H1 (cell line): ENCODE measurements around the gene NMRK1. TPM values are rescaled to one million over a fixed set of nuclear protein-coding genes. Genes with fewer than 3 reads are reported as not detected.

Source experiments
- CTCF ChIA-PET: fragments of 300-600 bp; sonication (Branson Sonifier 250); formaldehyde crosslinking; loops from one replicate; lab custom pipeline; 2021; ENCODE audit not compliant: partially characterized antibody; lab: Charles Lee
- POLR2A ChIA-PET: fragments of 300-600 bp; sonication (Branson Sonifier 250); formaldehyde crosslinking; loops from one replicate; lab custom pipeline; 2021; ENCODE audit warnings: inconsistent platforms; ENCODE audit not compliant: partially characterized antibody; lab: Charles Lee
- DNase-seq, 2 experiments: peaks; one replicate each; pipeline versions ENCODE4 v3.0.0 to v3.0.0-alpha.2; 2010 to 2022; ENCODE audit warnings: low spot score in 2 of 2, low read depth in 1 of 2, mixed read lengths in 1 of 2
- FAIRE-seq: peaks from 2 replicates; lab custom pipeline; 2011; peaks lifted over from hg19 to GRCh38; lab: Jason Lieb, UNC
- H2AFZ ChIP-seq: 2 replicates; pipeline ENCODE4 v1.8.1; 2012; ENCODE audit warnings: low read length, inconsistent platforms
- H2AK5ac ChIP-seq: 2 replicates; pipeline ENCODE4 v1.6.1; 2013; ENCODE audit warnings: low read depth, low read length
- H2BK120ac ChIP-seq: replicated peaks from 2 replicates; pipeline ENCODE3; 2013; ENCODE audit warnings: low read depth, low read length, inconsistent platforms
- H2BK12ac ChIP-seq: 2 replicates; pipeline ENCODE4 v1.6.1; 2013; ENCODE audit warnings: low read depth, low read length
- H2BK15ac ChIP-seq: 2 replicates; pipeline ENCODE4 v1.6.1; 2013; ENCODE audit warnings: low read length
- H2BK20ac ChIP-seq: 2 replicates; pipeline ENCODE4 v1.6.1; 2013; ENCODE audit warnings: low read length
- H2BK5ac ChIP-seq: 2 replicates; pipeline ENCODE4 v1.6.1; 2013; ENCODE audit warnings: low read depth, low read length
- H3K14ac ChIP-seq: 2 replicates; pipeline ENCODE4 v1.6.1; 2013; ENCODE audit warnings: inconsistent platforms; ENCODE audit not compliant: insufficient read length
- H3K18ac ChIP-seq: 2 replicates; pipeline ENCODE4 v1.6.1; 2013; ENCODE audit warnings: low read length; ENCODE audit errors: extremely low read depth
- H3K23ac ChIP-seq: 2 replicates; pipeline ENCODE4 v1.6.1; 2013; ENCODE audit warnings: inconsistent platforms; ENCODE audit not compliant: insufficient read length
- H3K23me2 ChIP-seq: 2 replicates; pipeline ENCODE4 v1.6.1; 2013; ENCODE audit warnings: low read depth, low read length
- H3K27ac ChIP-seq: 2 replicates; pipeline ENCODE4 v1.6.1; 2011; ENCODE audit warnings: low read depth, low read length, inconsistent platforms
- H3K27me3 ChIP-seq, 4 experiments: replicated peaks in 1 of 4; 1 replicate in 1 of 4; 2 replicates in 3 of 4; pipeline versions ENCODE4 v1.6.1 to v1.8.1; 2011 to 2013; ENCODE audit warnings: low read length in 3 of 4, mild to moderate bottlenecking in 3 of 4, inconsistent platforms in 2 of 4, mixed read lengths in 2 of 4, moderate library complexity in 1 of 4; ENCODE audit not compliant: control insufficient read depth in 3 of 4, insufficient read depth in 3 of 4; ENCODE audit errors: extremely low read depth in 1 of 4
- H3K36me3 ChIP-seq, 4 experiments: 2 replicates each; pipeline versions ENCODE4 v1.6.1 to v1.8.1; 2011 to 2013; ENCODE audit warnings: mild to moderate bottlenecking in 4 of 4, low read length in 3 of 4, moderate library complexity in 2 of 4, control low read depth in 1 of 4, inconsistent platforms in 1 of 4; ENCODE audit not compliant: insufficient read depth in 4 of 4, control insufficient read depth in 2 of 4
- H3K4ac ChIP-seq: replicated peaks from 2 replicates; pipeline ENCODE3; 2013; ENCODE audit warnings: low read length, low read depth, mixed read lengths, inconsistent platforms; ENCODE audit not compliant: insufficient read length
- H3K4me1 ChIP-seq, 4 experiments: replicated peaks in 1 of 4; 1 replicate in 1 of 4; 2 replicates in 3 of 4; pipeline versions ENCODE4 v1.6.1 to v1.8.1; 2011 to 2013; ENCODE audit warnings: low read length in 3 of 4, inconsistent platforms in 2 of 4, mixed read lengths in 1 of 4; ENCODE audit not compliant: insufficient read depth in 4 of 4, control insufficient read depth in 3 of 4
- H3K4me2 ChIP-seq, 2 experiments: 2 replicates each; pipeline versions ENCODE4 v1.6.1 to v1.8.1; 2011 to 2013; ENCODE audit warnings: low read depth in 2 of 2, low read length in 2 of 2, control low read depth in 1 of 2, inconsistent platforms in 1 of 2, mild to moderate bottlenecking in 1 of 2; ENCODE audit not compliant: insufficient read depth in 1 of 2
- H3K4me3 ChIP-seq, 4 experiments: fragments of 200-600, 300-600 bp in 1 of 4; sonication (generic), shearing (Covaris generic), sonication (Bioruptor Twin) in 1 of 4; 2 replicates each; pipeline versions ENCODE4 v1.5.1 to v1.8.1; 2011 to 2016; ENCODE audit warnings: low read length in 4 of 4, low read depth in 3 of 4, control low read depth in 2 of 4, inconsistent platforms in 2 of 4, mild to moderate bottlenecking in 2 of 4, mixed read lengths in 1 of 4, moderate library complexity in 1 of 4; ENCODE audit not compliant: insufficient read depth in 2 of 4; ENCODE audit errors: extremely low read depth in 1 of 4
- H3K56ac ChIP-seq: replicated peaks from 2 replicates; pipeline ENCODE3; 2013; ENCODE audit warnings: low read depth, mild to moderate bottlenecking, mixed read lengths, low read length, inconsistent platforms; ENCODE audit not compliant: insufficient read length
- H3K79me1 ChIP-seq: 2 replicates; pipeline ENCODE4 v1.6.1; 2013; ENCODE audit warnings: low read depth, low read length, control low read depth
- H3K79me2 ChIP-seq, 2 experiments: 2 replicates each; pipeline versions ENCODE4 v1.6.1 to v1.8.1; 2012 to 2013; ENCODE audit warnings: low read length in 2 of 2, mild to moderate bottlenecking in 2 of 2, inconsistent platforms in 1 of 2; ENCODE audit not compliant: insufficient read depth in 2 of 2, control insufficient read depth in 1 of 2
- H3K9ac ChIP-seq, 4 experiments: replicated peaks in 1 of 4; 1 replicate in 1 of 4; 2 replicates in 3 of 4; pipeline versions ENCODE4 v1.6.1 to v1.8.1; 2011 to 2013; ENCODE audit warnings: low read depth in 3 of 4, low read length in 3 of 4, control low read depth in 2 of 4, mild to moderate bottlenecking in 2 of 4, moderate library complexity in 2 of 4, inconsistent platforms in 1 of 4; ENCODE audit errors: extremely low read depth in 1 of 4
- H3K9me3 ChIP-seq, 2 experiments: 2 replicates each; pipeline versions ENCODE4 v1.6.1 to v1.8.1; 2012 to 2013; ENCODE audit warnings: mild to moderate bottlenecking in 2 of 2, moderate library complexity in 2 of 2, control low read depth in 1 of 2, inconsistent platforms in 1 of 2, low read depth in 1 of 2, low read length in 1 of 2, mixed read lengths in 1 of 2; ENCODE audit not compliant: insufficient read depth in 2 of 2
- H4K20me1 ChIP-seq, 2 experiments: replicated peaks in 1 of 2; 2 replicates each; pipeline versions ENCODE3 to v1.8.1; 2011 to 2013; ENCODE audit warnings: inconsistent platforms in 2 of 2, low read length in 2 of 2, mild to moderate bottlenecking in 1 of 2; ENCODE audit not compliant: insufficient read depth in 2 of 2, control insufficient read depth in 1 of 2
- H4K5ac ChIP-seq: 2 replicates; pipeline ENCODE4 v1.6.1; 2013; ENCODE audit warnings: low read length, low read depth, mixed read lengths, inconsistent platforms; ENCODE audit not compliant: insufficient read length
- H4K8ac ChIP-seq: 2 replicates; pipeline ENCODE4 v1.8.0; 2013; ENCODE audit warnings: mild to moderate bottlenecking, moderate library complexity, low read length, inconsistent platforms; ENCODE audit not compliant: insufficient read depth; ENCODE audit errors: extremely low read depth
- H4K91ac ChIP-seq: replicated peaks from 2 replicates; pipeline ENCODE3; 2013; ENCODE audit warnings: low read length, mixed read lengths, inconsistent platforms; ENCODE audit not compliant: insufficient read length
- EZH2 ChIP-seq: fragments of 200-600 bp; sonication (generic); IDR thresholded peaks from 2 replicates; pipeline ENCODE4 v1.7.1; 2012; ENCODE audit warnings: low read depth, mild to moderate bottlenecking, moderate library complexity, low read length, inconsistent platforms; ENCODE audit not compliant: severe bottlenecking
- POLR2AphosphoS5 ChIP-seq: IDR thresholded peaks from 2 replicates; pipeline ENCODE4 v1.6.1; 2011; ENCODE audit warnings: low read depth, low read length
- SP2 ChIP-seq: IDR thresholded peaks from 2 replicates; pipeline ENCODE4 v1.6.1; 2012; ENCODE audit warnings: mild to moderate bottlenecking, low read length, inconsistent platforms
- WGBS, 2 experiments: shearing (Covaris generic) in 1 of 2; methylation state at CpG; one replicate each; pipeline versions ENCODE4 v1.1.6 to v1.1.7; 2013 to 2015; ENCODE audit warnings: low lambda C conversion rate in 2 of 2, mixed read lengths in 2 of 2, inconsistent platforms in 1 of 2, low coverage in 1 of 2, missing lambda C conversion rate in 1 of 2; ENCODE audit not compliant: insufficient replicate concordance in 2 of 2, insufficient coverage in 1 of 2, insufficient read length in 1 of 2; ENCODE audit errors: extremely low coverage in 1 of 2, missing lambda C conversion rate in 1 of 2; 5-methylcytosine and 5-hydroxymethylcytosine counted together
- polyA plus RNA-seq, 7 experiments: library from polyadenylated mRNA; depleted of rRNA in 3 of 7; stranded (reverse) in 5 of 7; unstranded in 2 of 7; fragments of >200 nt in 5 of 7; fragments of 200-250 nt in 2 of 7; gene quantifications; 1 replicate in 5 of 7; 2 replicates in 1 of 7; 4 replicates in 1 of 7; pipeline versions ENCODE4 v1.2.1 to v1.2.3, GENCODE V29; 2011 to 2013; ENCODE audit warnings: missing spikeins in 2 of 7, mixed read lengths in 2 of 7
- total RNA-seq: library from RNA; stranded (reverse); fragmentation: NEBNext Ultra II Directional; extraction: Animal tissue kit (Norgen Biotek cat#: 25700); gene quantifications from 2 replicates; pipeline ENCODE4 v1.2.1, GENCODE V29; 2021
- TF ChIP-seq, protein P1 (sequence below): IDR thresholded peaks from 2 replicates; pipeline ENCODE4 v1.6.1; 2011; ENCODE audit warnings: low read length, improper control_type of control experiment

The NMRK1 gene
- total and polyA plus RNA-seq, 2 of the 8 experiments (the other 6 are each of a cell fraction or from before 2014, with no cell fraction given): 5.8 to 8.1 TPM

DNA sequence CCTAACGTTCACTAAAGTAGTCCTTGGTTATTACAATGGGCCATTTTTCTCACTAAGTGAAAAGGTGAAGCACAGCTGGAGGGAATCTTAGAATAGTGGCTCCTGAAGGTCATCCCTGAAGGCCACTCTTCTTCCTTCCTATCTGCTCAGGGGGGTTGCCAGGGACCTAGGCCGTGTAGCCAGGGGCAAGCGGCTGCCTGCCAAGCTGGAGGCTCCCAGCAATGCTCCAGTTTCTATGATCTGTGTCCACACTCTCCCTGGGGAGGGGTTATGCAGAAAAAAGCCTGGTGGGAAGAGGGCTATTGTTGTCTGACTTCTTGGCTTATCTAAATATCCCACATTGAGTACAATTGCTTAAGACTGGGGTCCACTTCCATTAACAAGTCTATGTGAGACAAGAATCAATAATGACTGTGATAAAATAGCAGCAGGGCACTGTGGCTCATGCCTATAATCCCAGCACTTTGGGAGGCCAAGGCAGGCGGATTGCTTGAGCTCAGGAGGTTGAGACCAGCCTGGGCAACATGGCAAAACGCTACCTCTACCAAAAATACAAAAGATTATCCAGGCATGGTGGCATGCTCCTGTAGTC lies 3.8 kb downstream of the NMRK1 start:
- no peak overlapping the region for H3K27ac ChIP-seq
- no peak overlapping the region for H4K8ac ChIP-seq
- H4K5ac ChIP-seq: no peak overlapping the region
- H3K4me2 ChIP-seq: no peak overlapping the region
- no peak overlapping the region for H2BK20ac ChIP-seq
- H3K36me3 ChIP-seq: peaks cover 0 to 4% (median 0%) of the 10 kb centered on the region in 4 experiments; a peak in 1 of 8 replicates
- H4K20me1 ChIP-seq: no peaks in the 10 kb centered on the region
- DNase-seq (no peak), FAIRE-seq (no peak)
- peaks cover 2% of the 10 kb centered on the region; the same call in 1 of the 2 replicates for H3K23me2 ChIP-seq
- no peak overlapping the region for H2AFZ ChIP-seq
- no peak overlapping the region for H3K56ac ChIP-seq
- H3K23ac ChIP-seq: no peak overlapping the region
- no peak overlapping the region for H2BK120ac ChIP-seq
- H3K4ac ChIP-seq: no peak overlapping the region
- H3K4me1 ChIP-seq: peaks cover 0 to 9% (median 4%) of the 10 kb centered on the region in 4 experiments; a peak in 3 of 7 replicates
- no peaks in the 10 kb centered on the region for H3K79me2 ChIP-seq
- no peaks in the 10 kb centered on the region for H3K9me3 ChIP-seq
- H2BK5ac ChIP-seq: no peak overlapping the region
- no peak overlapping the region for H4K91ac ChIP-seq
- no peak overlapping the region for H3K4me3 ChIP-seq
- 78% methylated on average over 5 of the region's 5 CpGs; no CpG with 5 or more reads in 1 of the 2 experiments for WGBS, 2 experiments
- H3K9ac ChIP-seq: no peak overlapping the region
- no peak overlapping the region for H2BK12ac ChIP-seq
- no peak overlapping the region for H3K18ac ChIP-seq
- ChIA-PET POLR2A (interaction anchor here (1.1 to 1.8 kb wide), 2 partner anchors 8 to 312 kb away, joined by 3 to 6 read pairs; no protein-coding TSS in a partner anchor), CTCF (interaction anchor here (1.2 to 1.3 kb wide), 3 partner anchors 10 to 307 kb away, joined by 3 to 4 read pairs (median 3); no protein-coding TSS in a partner anchor)
- H2BK15ac ChIP-seq: no peak overlapping the region
- H3K14ac ChIP-seq: no peak overlapping the region
- H2AK5ac ChIP-seq: no peak overlapping the region
- no peaks in the 10 kb centered on the region for H3K79me1 ChIP-seq
- TF ChIP-seq, protein P1, sequence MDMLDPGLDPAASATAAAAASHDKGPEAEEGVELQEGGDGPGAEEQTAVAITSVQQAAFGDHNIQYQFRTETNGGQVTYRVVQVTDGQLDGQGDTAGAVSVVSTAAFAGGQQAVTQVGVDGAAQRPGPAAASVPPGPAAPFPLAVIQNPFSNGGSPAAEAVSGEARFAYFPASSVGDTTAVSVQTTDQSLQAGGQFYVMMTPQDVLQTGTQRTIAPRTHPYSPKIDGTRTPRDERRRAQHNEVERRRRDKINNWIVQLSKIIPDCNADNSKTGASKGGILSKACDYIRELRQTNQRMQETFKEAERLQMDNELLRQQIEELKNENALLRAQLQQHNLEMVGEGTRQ: no peak
- TF ChIP-seq SP2 (no peak), EZH2 (no peak), POLR2AphosphoS5 (no peak)
- no peaks in the 10 kb centered on the region for H3K27me3 ChIP-seq
